HT-29 (cell line): Measurements from ENCODE around the gene MRPS30. TPM values are rescaled to one million over a fixed set of nuclear protein-coding genes. Genes with fewer than 3 reads are reported as not detected.
"Not testable (repeated sequence)": the region's sequence is repeated elsewhere in the genome, so short reads cannot be mapped to it uniquely, and the experiment has no call there.

Experiments used
- DNase-seq: peaks from one replicate; pipeline ENCODE4 v3.0.0-alpha.2; 2015; ENCODE audit warnings: low spot score
- total RNA-seq: library from RNA; depleted of rRNA; stranded (reverse); fragments of >200 nt; shearing (Covaris generic); gene quantifications from 2 replicates; pipeline ENCODE4 v1.2.3, GENCODE V29; 2014

Gene MRPS30
- total RNA-seq, 1 experiment from 2014 or later, result 168 TPM

GRCh38 chr5:44814761-44815160, 6.0 kb downstream of the MRPS30 start:
- no peak for DNase-seq

GRCh38 chr5:44821164-44821563, 12.4 kb downstream of the MRPS30 start:
- no peak for DNase-seq

GRCh38 chr5:44824662-44825061, 15.9 kb downstream of the MRPS30 start:
- DNase-seq, result not testable (repeated sequence)

DNA sequence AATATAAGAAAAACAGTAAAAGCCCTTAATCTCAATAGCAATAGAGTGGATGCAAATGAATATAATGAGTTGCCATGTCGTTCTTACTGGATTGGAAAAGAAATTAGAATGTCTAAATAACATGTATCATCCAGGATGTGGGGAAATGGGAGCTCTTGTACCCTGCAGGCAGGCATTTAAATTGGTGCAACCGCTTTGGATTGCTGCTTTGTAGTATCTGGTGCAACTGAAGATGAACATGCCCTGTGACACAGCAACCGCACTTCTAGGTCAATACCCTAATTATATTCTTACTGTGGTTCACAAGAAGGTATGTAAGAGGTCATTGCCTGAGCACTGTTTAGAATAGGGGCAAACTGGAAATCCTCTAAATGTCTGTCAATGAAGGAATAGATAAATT, 18.9 kb downstream of the MRPS30 start:
- no peak for DNase-seq

GRCh38 chr5:44828719-44829118, 20.0 kb downstream of the MRPS30 start:
- DNase-seq, result no peak

DNA sequence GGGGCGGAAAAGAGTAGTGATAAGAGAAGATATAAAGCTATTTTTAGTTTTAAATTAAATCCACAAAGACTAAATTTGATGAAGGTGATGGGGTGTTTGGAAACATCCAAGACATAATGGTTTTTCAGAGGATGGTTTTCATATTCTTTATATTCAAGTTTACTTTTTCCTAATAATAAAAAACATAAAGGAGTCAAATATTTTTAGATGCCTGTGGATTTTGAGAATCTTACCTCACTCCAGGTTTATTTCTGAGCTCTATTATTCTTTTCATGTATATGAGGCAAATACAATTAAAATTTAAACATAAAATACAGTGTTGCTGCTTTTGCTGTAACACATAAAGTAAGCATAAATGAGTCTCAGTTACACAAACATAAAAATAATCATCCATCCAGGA, 22.2 kb downstream of the MRPS30 start:
- DNase-seq, result no peak

DNA sequence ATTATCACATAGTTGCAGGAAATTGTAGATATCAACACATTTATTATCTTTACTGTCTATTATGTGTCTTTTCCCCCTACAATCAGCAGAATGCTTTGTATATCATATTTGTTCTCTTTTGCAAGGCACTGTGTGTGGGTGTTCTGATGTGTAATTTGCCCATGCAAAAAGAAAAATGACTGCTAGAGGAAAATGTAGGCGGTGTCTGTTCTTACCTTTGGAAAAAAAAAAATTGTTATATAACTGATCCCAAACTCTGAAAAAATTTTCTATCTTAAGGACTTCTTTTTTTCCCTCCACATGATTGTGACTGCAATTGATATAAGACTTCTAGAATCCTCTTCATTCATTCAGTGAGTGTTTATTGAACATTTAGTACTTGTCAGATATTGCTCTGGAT, 24.5 kb downstream of the MRPS30 start:
- no peak for DNase-seq

DNA sequence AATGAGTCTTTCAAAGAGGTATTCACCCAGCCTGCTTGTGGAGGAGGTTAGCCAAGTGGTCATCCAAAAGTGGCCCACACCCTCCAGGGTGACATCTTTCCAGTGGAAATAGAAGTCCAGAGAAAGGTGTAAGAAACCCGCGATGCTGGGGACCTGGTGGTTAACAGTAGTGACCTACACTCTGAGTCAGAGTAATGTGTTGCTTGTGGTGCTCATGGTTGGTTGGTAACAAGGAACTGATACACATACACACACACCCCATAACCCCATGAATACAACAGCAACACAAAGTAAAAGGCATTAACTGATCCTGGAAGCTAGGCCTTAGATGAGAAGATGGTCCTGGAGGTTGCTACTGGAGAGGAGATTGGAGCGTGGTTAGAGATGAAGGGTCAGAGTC, 26.9 kb downstream of the MRPS30 start:
- no peak for DNase-seq

DNA sequence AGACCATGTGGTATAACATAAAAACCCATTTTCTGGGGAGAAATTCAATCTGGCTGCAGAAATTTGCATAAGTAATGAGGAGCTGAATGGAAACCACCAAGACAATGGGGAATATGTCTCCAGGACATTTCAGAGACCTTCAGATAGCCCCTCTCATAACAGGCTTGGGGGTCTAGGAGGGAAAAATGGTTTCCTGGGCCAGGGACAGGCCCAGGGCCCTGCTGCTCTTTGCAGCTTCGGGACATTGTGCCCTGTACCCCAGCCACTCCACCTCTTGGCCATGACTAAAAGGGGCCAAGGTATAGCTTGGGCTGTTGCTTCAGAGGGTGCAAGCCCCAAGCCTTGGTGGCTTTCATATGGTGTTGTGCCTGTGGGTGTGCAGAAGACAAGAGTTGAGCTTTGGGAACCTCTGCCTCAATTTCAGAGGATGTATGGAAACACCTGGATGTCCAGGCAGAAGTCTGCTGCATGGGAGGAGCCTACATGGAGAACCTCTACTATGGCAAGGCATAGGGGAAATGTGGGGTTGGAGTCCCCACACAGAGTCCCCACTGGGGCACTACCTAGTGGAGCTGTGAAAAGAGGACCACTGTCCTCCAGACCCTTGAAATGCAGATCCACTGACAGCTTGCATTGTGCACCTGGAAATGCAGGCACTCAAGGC, 30.4 kb downstream of the MRPS30 start:
- no peak for DNase-seq

DNA sequence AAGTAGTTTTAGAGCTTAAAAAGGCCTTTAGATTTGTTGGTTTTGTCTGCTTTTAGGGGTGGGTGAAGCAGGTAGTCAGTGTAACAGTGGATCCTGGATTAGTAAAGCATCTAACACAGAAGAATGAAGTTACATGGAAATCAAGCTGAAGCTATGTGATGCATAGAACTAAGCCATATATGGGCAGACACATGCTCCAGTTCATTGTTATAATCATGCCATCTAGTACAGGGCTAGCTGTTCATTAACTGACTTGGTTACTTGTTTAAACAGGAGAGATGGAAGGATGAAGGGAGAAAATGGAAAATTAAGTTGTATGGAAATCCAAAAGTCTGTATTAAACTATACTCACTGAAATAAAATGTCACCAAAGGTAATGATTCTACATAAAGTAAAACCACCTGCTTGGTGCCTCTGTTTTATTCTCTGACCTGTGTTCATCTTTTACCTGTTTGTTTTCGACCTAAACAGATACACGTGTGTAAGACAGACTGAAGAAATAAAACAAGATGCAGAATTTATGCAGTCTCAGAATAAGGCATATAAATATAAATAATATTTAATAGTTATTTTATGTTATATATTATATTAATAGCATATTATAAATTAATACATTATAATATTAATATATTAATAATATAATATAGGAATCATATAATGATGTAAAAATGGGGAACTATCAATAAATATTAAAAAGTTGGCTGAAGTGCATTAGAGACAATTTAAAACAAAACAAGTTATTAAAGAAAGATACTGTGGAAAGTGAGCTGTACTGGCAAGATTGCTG, 33.9 kb downstream of the MRPS30 start:
- DNase-seq, result no peak

GRCh38 chr5:44844744-44845143, 36.0 kb downstream of the MRPS30 start:
- no peak for DNase-seq

DNA sequence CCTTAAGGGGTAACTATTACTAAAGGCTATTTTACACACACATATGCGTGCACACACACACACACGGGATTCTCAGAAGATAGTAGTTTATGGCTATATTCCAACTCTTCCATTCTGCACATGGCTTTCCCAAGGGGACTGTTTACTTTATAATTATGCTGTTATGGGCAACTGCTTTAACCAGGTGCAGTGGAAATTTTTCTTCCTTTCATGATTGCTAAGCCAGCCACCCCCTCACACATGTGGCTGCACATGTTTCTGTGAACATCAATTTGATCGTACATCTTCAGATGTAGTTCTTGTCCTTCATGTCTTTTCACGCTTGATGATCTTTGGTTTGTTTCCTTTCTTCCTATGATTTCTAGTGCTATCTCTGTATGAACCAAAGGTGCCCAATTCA, 37.0 kb downstream of the MRPS30 start:
- no peak for DNase-seq

DNA sequence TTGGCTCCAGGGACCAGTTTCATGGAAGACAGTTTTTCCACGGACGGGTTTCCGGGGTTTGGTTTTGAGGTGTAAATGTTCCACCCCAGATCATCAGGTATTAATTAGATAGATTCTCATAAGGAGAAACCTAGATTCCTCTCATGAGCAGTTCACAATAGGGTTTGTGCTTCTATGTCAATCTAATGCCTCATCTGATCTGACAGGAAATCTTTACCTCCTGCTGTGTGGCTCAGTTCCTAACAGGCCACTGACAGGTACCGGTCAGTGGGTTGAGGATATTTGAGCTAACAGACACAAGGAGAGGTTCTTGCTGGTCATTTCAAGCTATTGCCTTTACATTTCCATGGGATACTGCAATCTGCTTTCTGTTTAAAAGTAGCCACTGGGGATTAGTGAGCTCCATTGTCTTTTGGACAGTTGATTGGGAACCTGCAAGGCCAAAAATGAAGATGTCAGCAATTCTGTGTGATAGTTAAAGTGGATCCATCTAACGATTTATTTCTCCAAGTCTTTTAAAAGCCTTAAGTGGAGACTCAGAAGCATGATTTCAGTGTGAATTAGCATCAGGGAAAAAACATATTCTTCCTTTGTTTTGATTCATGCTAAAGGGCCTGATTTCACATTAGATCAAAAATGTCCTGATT, 38.6 kb downstream of the MRPS30 start:
- no peak for DNase-seq

DNA sequence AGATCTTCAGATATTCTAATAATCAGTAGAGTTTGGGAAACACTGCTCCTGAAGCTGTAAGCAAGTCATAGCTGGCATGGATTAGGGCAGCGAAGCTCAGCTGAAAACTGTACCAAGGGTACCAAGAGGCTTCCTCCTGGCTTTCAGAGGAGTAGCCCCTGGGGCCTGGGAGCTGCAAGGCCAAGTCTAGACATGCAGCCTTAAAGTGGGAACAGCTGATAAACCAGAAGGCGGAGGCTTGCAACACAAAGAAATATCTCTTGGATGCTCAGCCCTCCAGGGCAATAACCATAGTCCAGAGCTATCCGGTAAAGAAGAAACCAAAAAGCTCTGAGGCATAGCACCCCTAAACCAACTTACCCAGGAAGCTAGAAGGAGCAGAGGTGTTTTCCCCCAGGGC, 51.5 kb downstream of the MRPS30 start:
- DNase-seq, result no peak

DNA sequence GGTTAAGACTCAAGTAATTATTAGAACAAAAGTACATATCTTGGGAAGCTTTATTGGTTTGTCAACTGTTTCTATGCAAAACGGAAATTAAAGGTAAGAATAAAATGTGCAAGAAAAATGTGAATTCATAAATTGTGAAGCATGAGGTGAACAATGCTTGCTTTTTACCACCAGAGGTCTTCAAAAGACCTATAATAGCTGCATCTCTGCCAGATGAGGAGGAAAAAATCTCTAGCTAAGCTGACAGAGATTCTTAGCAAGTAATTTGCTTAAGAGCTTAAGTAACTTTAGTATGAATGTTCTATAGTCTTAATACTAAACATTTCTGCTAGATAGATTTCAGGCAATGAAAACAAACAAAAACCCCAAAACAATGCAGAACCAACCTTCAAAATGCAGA, 54.1 kb downstream of the MRPS30 start:
- DNase-seq, result peak; percentile 51
